Sigmoid colon (tissue), 7 donors: ENCODE measurements around the gene GTF3C2. TPM values are rescaled to one million over a fixed set of nuclear protein-coding genes. Genes with fewer than 3 reads are reported as not detected.

ENCODE experiments used
- DNase-seq: peaks from one replicate; pipeline ENCODE4 v3.0.0-alpha.2; 2019
- H3K27ac ChIP-seq, 4 donors: fragments of 200-600 bp; sonication (generic); one replicate each; pipeline ENCODE4 v1.5.1; 2016 to 2019; ENCODE audit warnings: mild to moderate bottlenecking in 1 of 4
- H3K27me3 ChIP-seq, 3 donors: fragments of 200-600 bp; sonication (generic); one replicate each; pipeline ENCODE4 v1.5.1; 2019; ENCODE audit warnings: mild to moderate bottlenecking in 1 of 3
- H3K36me3 ChIP-seq, 4 donors: fragments of 200-600 bp; sonication (generic); one replicate each; pipeline ENCODE4 v1.5.1; 2016 to 2019
- H3K4me1 ChIP-seq, 4 donors: fragments of 200-600 bp; sonication (generic); one replicate each; pipeline ENCODE4 v1.5.1; 2017 to 2019
- H3K4me3 ChIP-seq, 4 donors: fragments of 200-600 bp; sonication (generic); one replicate each; pipeline ENCODE4 v1.5.1; 2017 to 2019; ENCODE audit warnings: mild to moderate bottlenecking in 2 of 4, moderate library complexity in 1 of 4
- H3K9me3 ChIP-seq, 4 donors: fragments of 200-600 bp in 3 of 4; sonication (generic) in 3 of 4; one replicate each; pipeline versions ENCODE4 v1.5.1 to v1.6.1; 2013 to 2019
- EP300 ChIP-seq, 4 donors: sonication (generic); formaldehyde crosslinking; IDR thresholded peaks; one replicate each; pipeline ENCODE4 v1.6.1; 2017; ENCODE audit warnings: antibody characterized with exemption in 4 of 4
- POLR2A ChIP-seq, 2 donors: fragments of 450-650 bp; IDR thresholded peaks; one replicate each; pipeline ENCODE4 v1.6.1; 2016; ENCODE audit warnings: antibody characterized with exemption in 2 of 2, mild to moderate bottlenecking in 2 of 2, moderate library complexity in 2 of 2
- POLR2AphosphoS5 ChIP-seq, 4 donors: sonication (generic); formaldehyde crosslinking; IDR thresholded peaks; one replicate each; pipeline ENCODE4 v1.6.1; 2017; ENCODE audit warnings: antibody characterized with exemption in 4 of 4
- WGBS, 2 donors: extraction: QIAGEN DNeasy Blood & Tissue Kit; methylation state at CpG; one replicate each; pipeline ENCODE4 v1.1.7; 2013; 5-methylcytosine and 5-hydroxymethylcytosine counted together
- intact Hi-C: fragments of 100-400 bp; cut with DNase I; formaldehyde crosslinking; loops from one replicate; pipeline ENCODE4 v1.15.1; 2023
- polyA plus RNA-seq, 3 donors: library from polyadenylated mRNA; stranded (reverse); fragments of 200-250 nt; gene quantifications; one replicate each; pipeline ENCODE4 v1.2.3, GENCODE V29; 2013
- total RNA-seq, 4 donors: library from RNA; depleted of rRNA; stranded (reverse); fragments of >200 nt; gene quantifications; one replicate each; pipeline ENCODE4 v1.1.0, GENCODE V29; 2016
- TF ChIP-seq, protein P1 (sequence below), 4 experiments: fragments of 450-650 bp in 3 of 4; fragments of 200-600 bp in 1 of 4; IDR thresholded peaks; one replicate each; pipeline ENCODE4 v1.5.1; 2016 to 2019; ENCODE audit warnings: antibody characterized with exemption in 4 of 4, mild to moderate bottlenecking in 3 of 4, moderate library complexity in 2 of 4
- donor health status: healthy with polysubstance abuse.
- donor health status: Bipolar disorder and iron deficiency.
- donor health status: healthy.

Gene GTF3C2
- total and polyA plus RNA-seq, 7 donors, result 23.3 to 46.5 (median 29.3) TPM

DNA sequence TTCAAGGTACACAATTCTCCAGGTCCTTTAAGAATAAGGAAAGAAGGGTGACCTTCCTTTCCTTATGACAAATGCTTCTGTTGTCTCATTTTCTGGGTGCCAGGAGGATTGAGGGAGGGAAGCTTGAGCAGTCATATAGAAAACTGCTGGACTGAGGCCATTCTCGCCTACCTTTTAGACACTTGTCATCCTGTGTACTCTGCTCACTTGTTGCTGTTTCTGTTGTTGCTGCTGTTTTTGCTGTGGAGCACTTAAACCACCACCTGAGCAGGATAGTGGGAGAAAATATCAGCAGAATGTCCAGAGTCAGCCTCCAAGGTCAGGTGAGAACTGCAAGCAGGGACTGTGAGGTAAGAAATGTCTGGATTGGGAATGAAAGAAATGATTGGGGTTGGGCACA, 78.6 kb downstream of the GTF3C2 start:
- H3K4me3 ChIP-seq, result no peak overlapping the region
- H3K36me3 ChIP-seq, result no peaks in the 10 kb centered on the region
- H3K4me1 ChIP-seq, result no peaks in the 10 kb centered on the region
- intact Hi-C loops, result no loop called here
- peaks cover 0 to 42% (median 6%) of the 10 kb centered on the region in 3 donors for H3K27me3 ChIP-seq
- no peak for TF ChIP-seq EP300 (IDR thresholded peaks at IDR 0.05)
- TF ChIP-seq POLR2A (IDR thresholded peaks at IDR 0.05), result no peak
- TF ChIP-seq POLR2AphosphoS5 (IDR thresholded peaks at IDR 0.05), result no peak
- TF ChIP-seq, protein P1, sequence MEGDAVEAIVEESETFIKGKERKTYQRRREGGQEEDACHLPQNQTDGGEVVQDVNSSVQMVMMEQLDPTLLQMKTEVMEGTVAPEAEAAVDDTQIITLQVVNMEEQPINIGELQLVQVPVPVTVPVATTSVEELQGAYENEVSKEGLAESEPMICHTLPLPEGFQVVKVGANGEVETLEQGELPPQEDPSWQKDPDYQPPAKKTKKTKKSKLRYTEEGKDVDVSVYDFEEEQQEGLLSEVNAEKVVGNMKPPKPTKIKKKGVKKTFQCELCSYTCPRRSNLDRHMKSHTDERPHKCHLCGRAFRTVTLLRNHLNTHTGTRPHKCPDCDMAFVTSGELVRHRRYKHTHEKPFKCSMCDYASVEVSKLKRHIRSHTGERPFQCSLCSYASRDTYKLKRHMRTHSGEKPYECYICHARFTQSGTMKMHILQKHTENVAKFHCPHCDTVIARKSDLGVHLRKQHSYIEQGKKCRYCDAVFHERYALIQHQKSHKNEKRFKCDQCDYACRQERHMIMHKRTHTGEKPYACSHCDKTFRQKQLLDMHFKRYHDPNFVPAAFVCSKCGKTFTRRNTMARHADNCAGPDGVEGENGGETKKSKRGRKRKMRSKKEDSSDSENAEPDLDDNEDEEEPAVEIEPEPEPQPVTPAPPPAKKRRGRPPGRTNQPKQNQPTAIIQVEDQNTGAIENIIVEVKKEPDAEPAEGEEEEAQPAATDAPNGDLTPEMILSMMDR (IDR thresholded peaks at IDR 0.05), result no peak
- no peak overlapping the region for H3K27ac ChIP-seq
- H3K9me3 ChIP-seq, result no peaks in the 10 kb centered on the region
- no peak for DNase-seq
- 71 to 91% methylated on average over 1 of the region's 1 CpG for WGBS, 2 donors

Other genes with a start within 250 kb of the GTF3C2 start
- gene CGREF1, start 237.6 kb downstream of the GTF3C2 start, total RNA-seq, result 1 to 10 TPM in 2 of 4 donors, under 1 TPM in 2; 0.68 to 1.4 (median 0.97) TPM
- gene CGREF1, start 237.6 kb downstream of the GTF3C2 start, polyA plus RNA-seq, result 1 to 10 TPM in 1 of 3 donors, not detected in 2; 2.6 TPM
- gene ABHD1, start 232.9 kb downstream of the GTF3C2 start, total RNA-seq, result not detected
- gene ABHD1, start 232.9 kb downstream of the GTF3C2 start, polyA plus RNA-seq, result under 1 TPM in 1 of 3 donors, not detected in 2; 0.15 TPM
- 10 to 100 TPM; 47.6 to 58.5 (median 51.6) TPM for gene PREB, start 222.1 kb downstream of the GTF3C2 start, total RNA-seq
- gene PREB, start 222.1 kb downstream of the GTF3C2 start, polyA plus RNA-seq, result 10 to 100 TPM; 28.2 to 50.1 (median 41.8) TPM
- not detected for gene PRR30, start 217.4 kb downstream of the GTF3C2 start, total RNA-seq
- gene PRR30, start 217.4 kb downstream of the GTF3C2 start, polyA plus RNA-seq, result not detected
- gene TCF23, start 207.8 kb downstream of the GTF3C2 start, total RNA-seq, result not detected
- gene TCF23, start 207.8 kb downstream of the GTF3C2 start, polyA plus RNA-seq, result under 1 TPM in 1 of 3 donors, not detected in 2; 0.03 TPM
- gene ATRAID, start 144.7 kb downstream of the GTF3C2 start, total RNA-seq, result 100 to 1,000 TPM; 128 to 226 (median 159) TPM
- gene ATRAID, start 144.7 kb downstream of the GTF3C2 start, polyA plus RNA-seq, result 10 to 100 TPM; 58.5 to 99.7 (median 73.9) TPM
- gene SLC5A6, start 144.5 kb downstream of the GTF3C2 start, total RNA-seq, result 10 to 100 TPM in 3 of 4 donors, 1 to 10 TPM in 1; 7.2 to 15.5 (median 12.9) TPM
- 10 to 100 TPM in 1 of 3 donors, 1 to 10 TPM in 2; 2.4 to 26.7 (median 3.5) TPM for gene SLC5A6, start 144.5 kb downstream of the GTF3C2 start, polyA plus RNA-seq
- 10 to 100 TPM in 3 of 4 donors, 1 to 10 TPM in 1; 9.1 to 25.2 (median 17.1) TPM for gene CAD, start 139.4 kb downstream of the GTF3C2 start, total RNA-seq
- gene CAD, start 139.4 kb downstream of the GTF3C2 start, polyA plus RNA-seq, result 10 to 100 TPM in 1 of 3 donors, 1 to 10 TPM in 2; 1.8 to 27.4 (median 3.0) TPM
- gene SLC30A3, start 93.7 kb downstream of the GTF3C2 start, total RNA-seq, result 1 to 10 TPM in 1 of 4 donors, under 1 TPM in 2, not detected in 1; 0.28 to 1.1 (median 0.68) TPM
- under 1 TPM in 2 of 3 donors, not detected in 1; 0.10 to 0.60 TPM for gene SLC30A3, start 93.7 kb downstream of the GTF3C2 start, polyA plus RNA-seq
- 1 to 10 TPM in 1 of 4 donors, under 1 TPM in 1, not detected in 2; 0.71 to 1.7 TPM for gene DNAJC5G, start 81.3 kb downstream of the GTF3C2 start, total RNA-seq
- gene DNAJC5G, start 81.3 kb downstream of the GTF3C2 start, polyA plus RNA-seq, result not detected
- gene TRIM54, start 74.3 kb downstream of the GTF3C2 start, total RNA-seq, result under 1 TPM in 1 of 4 donors, not detected in 3; 0.41 TPM
- gene TRIM54, start 74.3 kb downstream of the GTF3C2 start, polyA plus RNA-seq, result under 1 TPM in 2 of 3 donors, not detected in 1; 0.16 to 0.46 TPM
- 1 to 10 TPM in 3 of 4 donors, under 1 TPM in 1; 0.71 to 6.5 (median 2.8) TPM for gene UCN, start 48.3 kb downstream of the GTF3C2 start, total RNA-seq
- gene UCN, start 48.3 kb downstream of the GTF3C2 start, polyA plus RNA-seq, result under 1 TPM in 1 of 3 donors, not detected in 2; 0.89 TPM
- 10 to 100 TPM; 48.1 to 68.6 (median 61.1) TPM for gene MPV17, start 33.7 kb downstream of the GTF3C2 start, total RNA-seq
- 10 to 100 TPM; 22.2 to 61.8 (median 28.7) TPM for gene MPV17, start 33.7 kb downstream of the GTF3C2 start, polyA plus RNA-seq
- gene EIF2B4, start 13.6 kb upstream of the GTF3C2 start, total RNA-seq, result 10 to 100 TPM; 41.5 to 64.2 (median 54.8) TPM
- gene EIF2B4, start 13.6 kb upstream of the GTF3C2 start, polyA plus RNA-seq, result 10 to 100 TPM; 26.4 to 31.4 (median 28.0) TPM
- gene SNX17, start 13.9 kb upstream of the GTF3C2 start, total RNA-seq, result 100 to 1,000 TPM in 1 of 4 donors, 10 to 100 TPM in 3; 71.2 to 102 (median 98.1) TPM
- 10 to 100 TPM; 70.5 to 92.4 (median 78.1) TPM for gene SNX17, start 13.9 kb upstream of the GTF3C2 start, polyA plus RNA-seq
- 1 to 10 TPM; 5.0 to 8.7 (median 7.2) TPM for gene ZNF513, start 24.0 kb upstream of the GTF3C2 start, total RNA-seq
- 10 to 100 TPM; 15.7 to 27.5 (median 20.4) TPM for gene ZNF513, start 24.0 kb upstream of the GTF3C2 start, polyA plus RNA-seq
- gene PPM1G, start 52.8 kb upstream of the GTF3C2 start, total RNA-seq, result 10 to 100 TPM; 40.8 to 48.3 (median 44.5) TPM
- gene PPM1G, start 52.8 kb upstream of the GTF3C2 start, polyA plus RNA-seq, result 10 to 100 TPM; 42.0 to 93.4 (median 47.4) TPM
- 10 to 100 TPM; 78.5 to 93.5 (median 86.4) TPM for gene NRBP1, start 71.9 kb upstream of the GTF3C2 start, total RNA-seq
- gene NRBP1, start 71.9 kb upstream of the GTF3C2 start, polyA plus RNA-seq, result 10 to 100 TPM; 60.8 to 72.8 (median 72.7) TPM
- under 1 TPM in 1 of 4 donors, not detected in 3; 0.54 TPM for gene KRTCAP3, start 85.6 kb upstream of the GTF3C2 start, total RNA-seq
- 10 to 100 TPM; 33.0 to 93.5 (median 46.5) TPM for gene KRTCAP3, start 85.6 kb upstream of the GTF3C2 start, polyA plus RNA-seq
- 10 to 100 TPM; 25.7 to 37.7 (median 33.9) TPM for gene IFT172, start 133.0 kb upstream of the GTF3C2 start, total RNA-seq
- gene IFT172, start 133.0 kb upstream of the GTF3C2 start, polyA plus RNA-seq, result 100 to 1,000 TPM in 2 of 3 donors, 10 to 100 TPM in 1; 82.3 to 139 (median 123) TPM
- 1 to 10 TPM; 6.1 to 6.8 (median 6.6) TPM for gene FNDC4, start 138.4 kb upstream of the GTF3C2 start, total RNA-seq
- gene FNDC4, start 138.4 kb upstream of the GTF3C2 start, polyA plus RNA-seq, result 1 to 10 TPM in 2 of 3 donors, under 1 TPM in 1; 0.69 to 4.9 (median 4.8) TPM
- 1 to 10 TPM in 1 of 4 donors, not detected in 3; 1.1 TPM for gene GCKR, start 140.1 kb upstream of the GTF3C2 start, total RNA-seq
- gene GCKR, start 140.1 kb upstream of the GTF3C2 start, polyA plus RNA-seq, result under 1 TPM in 1 of 3 donors, not detected in 2; 0.32 TPM
- 10 to 100 TPM; 30.7 to 44.3 (median 39.4) TPM for gene ZNF512, start 226.3 kb upstream of the GTF3C2 start, total RNA-seq
- gene ZNF512, start 226.3 kb upstream of the GTF3C2 start, polyA plus RNA-seq, result 10 to 100 TPM in 1 of 3 donors, 1 to 10 TPM in 2; 3.9 to 13.8 (median 6.6) TPM